ENCODE measurements around the gene CTNND2.

- TF ChIP-seq CTCF (IDR thresholded peaks at IDR 0.05; ENCODE audit: low read length) (no peak), EZH2phosphoT487 (IDR thresholded peaks at IDR 0.05; ENCODE audit: low read length) (no peak)
Observed at GRCh38 chr5:11640158-11640873, 263.9 kb downstream of the CTNND2 start.
